GM19438 (cell line): ENCODE results near the gene UNC119.

Experiments
- ATAC-seq: cut with Tn5 transposase; IDR thresholded peaks from one replicate; pipeline ENCODE4 v1.9.1; 2021; ENCODE audit warnings: low read depth; ENCODE audit not compliant: unreplicated experiment

The UNC119 gene

DNA sequence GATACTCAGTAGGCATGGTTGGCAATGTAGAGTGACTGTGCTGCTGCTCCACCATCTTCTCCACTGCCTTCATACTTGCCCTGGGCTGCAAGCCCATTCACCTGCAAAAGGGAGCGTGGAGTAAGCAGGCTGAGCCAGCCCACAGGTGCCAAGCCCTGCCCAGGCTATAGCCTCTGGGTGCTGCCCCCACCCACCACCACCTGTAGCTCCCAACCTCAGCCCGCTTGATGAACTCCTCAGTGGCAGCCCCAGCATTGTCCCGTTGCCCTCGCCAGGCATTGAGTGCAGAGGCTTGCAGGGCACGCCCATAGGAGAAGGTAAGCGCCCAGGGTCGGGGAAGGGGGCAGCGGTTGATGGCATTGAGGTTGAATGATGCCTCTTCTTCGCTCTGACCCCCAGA lies 21.1 kb upstream of the UNC119 start:
- ATAC-seq: no peak

DNA sequence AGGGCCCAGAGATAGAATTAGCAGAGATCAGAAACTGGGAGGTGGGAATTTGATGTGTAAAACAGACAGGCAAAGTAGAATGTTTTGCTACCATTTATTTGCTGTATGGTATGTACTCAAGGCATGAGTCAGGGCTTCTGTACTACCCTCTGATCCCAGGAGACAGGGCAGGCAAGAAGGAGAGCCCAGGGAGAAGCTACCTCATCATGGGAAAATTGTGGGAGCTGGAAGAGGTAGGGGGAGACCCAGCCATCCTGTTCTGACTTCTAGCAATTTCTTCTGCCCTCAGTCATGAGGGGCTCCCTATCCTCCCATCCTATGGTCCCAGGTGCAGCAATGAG lies 20.6 kb upstream of the UNC119 start:
- ATAC-seq: no peak

DNA sequence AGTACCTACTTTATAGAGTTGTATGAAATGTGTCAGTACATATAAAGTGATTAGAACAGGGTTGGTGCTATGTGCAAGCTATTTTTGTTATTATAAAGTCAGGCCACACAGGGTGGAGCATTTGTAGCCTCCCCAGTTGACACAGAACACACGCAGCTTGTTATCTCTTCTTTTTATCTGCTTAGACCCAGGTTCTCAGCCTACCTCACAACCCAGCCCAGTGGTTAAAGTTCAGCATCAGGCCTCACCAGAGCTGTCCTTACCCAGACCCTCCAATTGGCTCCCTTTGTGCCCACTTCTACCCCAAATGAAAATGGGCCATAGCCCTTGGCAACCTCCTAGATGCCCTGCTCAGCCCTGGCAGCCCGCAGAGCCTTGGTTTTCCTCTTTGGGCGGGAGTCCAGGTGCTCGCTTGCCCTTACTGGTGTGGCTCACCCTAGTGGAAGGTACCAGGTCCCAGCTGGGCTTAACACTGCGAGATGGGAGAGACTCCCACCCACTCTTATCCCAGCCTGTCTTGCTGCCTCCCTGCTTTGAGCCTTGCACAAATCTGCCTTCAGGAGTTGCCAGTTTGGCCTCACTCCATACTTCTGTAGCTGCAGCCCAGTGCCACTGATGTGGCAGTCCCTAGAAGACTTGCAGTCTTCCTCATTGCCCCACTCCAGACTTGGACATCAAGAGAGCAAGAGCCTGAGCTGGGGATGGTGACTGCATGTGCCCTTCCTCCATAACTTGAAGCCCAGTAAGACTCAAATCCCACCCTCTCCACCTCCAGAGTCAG lies 20.0 kb upstream of the UNC119 start:
- ATAC-seq: no peak

DNA sequence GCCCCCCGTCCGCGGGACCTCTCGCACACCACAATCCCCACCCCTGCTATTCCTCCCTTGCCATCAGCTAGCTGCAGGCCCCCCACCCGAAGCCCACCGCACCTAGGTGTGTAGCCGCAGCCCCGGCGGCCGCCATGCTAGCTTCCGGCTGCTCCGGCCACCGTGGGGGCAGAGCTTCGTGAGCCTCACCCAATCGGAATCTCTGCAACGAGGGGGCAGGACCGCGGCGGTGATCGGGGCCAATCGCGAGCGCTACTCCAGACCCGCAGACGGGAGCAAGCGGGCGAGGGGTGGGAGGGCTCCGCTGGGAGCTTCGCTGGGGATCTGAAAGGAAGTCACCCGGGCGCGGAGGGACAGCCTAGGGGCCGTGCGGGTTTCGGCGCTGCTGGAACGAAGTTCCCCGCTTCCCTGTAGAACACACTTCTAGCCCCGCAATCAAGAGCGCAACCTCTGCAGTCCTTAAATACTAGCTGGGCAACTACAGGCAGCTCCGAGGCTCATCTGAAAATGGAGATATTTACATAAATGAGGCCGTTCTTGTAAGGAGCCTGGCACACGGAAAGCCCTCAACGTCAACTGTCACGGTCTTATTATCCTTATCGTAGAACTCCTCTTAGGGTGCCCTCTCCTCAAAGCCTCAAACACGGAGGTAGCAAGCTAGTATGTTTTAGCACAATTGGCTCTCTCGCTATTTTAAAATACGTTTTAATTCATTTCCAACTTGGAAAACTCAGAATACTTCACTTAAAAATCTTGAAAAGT lies 19.1 kb upstream of the UNC119 start, which contains the start of gene PIGS:
PIGS (minus strand) TSS at position 164 of the 762 bp plus-strand sequence; CDS start at position 136, 28 bp downstream.
- peak; percentile 79 for ATAC-seq

DNA sequence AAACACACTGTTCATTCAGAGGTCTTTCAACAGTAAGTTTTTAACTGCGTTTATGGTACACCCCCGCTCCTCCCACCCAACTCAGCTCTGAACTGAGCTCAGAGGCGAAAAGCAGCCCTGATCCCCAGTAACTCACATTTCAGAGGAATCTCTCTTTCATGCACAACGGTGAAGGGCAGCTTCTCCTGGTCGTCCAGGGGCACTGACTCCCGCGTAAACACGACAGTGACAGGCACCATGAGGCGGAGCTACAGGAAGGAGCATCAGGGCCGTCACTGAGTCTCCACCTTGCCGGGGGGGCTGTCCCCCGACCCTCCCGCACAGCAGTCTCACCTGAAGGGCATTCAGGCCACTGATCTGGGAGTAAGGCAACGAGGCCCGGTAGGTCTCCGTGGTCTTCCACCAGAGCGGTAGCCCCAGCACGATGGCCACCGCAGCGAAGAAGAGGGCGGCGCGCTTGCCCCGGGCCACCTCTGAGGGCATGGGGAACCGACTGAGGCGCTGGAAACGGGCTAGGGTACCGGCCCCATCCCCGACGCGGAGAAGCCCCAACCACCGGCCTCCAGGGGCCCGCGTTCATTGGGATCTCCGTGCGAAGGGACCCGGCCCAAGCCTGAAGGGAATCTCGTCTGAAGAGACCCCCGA lies 18.4 kb upstream of the UNC119 start:
- ATAC-seq: peak; percentile 9

DNA sequence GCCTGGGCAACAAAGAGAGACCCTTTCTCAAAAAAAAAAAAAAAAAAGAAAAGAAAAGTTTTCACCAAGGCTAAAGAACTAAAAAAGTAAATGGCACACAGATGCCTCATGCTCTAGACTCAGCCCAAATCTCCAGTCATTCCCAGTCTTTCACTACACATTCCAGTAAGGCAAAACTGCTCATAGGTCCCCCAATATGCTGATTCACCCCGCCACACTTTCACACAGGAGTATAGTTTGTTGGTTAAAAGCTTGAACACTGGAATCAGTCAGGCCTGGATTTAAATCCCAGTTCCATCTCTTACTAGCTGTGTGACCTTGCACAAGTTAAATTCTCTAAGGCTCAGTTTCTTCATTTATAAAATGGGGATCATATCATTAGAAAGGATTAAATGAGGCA lies 17.0 kb upstream of the UNC119 start:
- ATAC-seq: no peak

DNA sequence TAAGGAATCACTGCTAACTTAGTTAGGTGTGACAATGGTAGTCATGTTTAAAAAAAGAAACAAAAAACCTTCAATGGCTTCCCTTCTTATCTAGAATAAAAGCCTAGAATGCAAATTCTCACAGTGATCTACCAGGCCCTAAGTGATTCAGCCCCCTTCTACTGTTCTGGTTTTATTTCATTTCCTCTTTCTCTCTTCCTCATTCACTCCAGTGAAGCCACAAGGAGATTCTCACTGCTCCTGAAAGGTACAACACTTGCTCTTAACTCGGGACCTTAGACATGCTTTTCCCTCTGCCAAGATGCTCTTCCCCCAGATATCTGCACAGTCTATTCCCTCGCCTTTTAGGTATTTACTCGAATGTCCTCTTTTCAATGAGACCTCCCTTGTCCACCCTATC lies 15.2 kb upstream of the UNC119 start:
- ATAC-seq: no peak

DNA sequence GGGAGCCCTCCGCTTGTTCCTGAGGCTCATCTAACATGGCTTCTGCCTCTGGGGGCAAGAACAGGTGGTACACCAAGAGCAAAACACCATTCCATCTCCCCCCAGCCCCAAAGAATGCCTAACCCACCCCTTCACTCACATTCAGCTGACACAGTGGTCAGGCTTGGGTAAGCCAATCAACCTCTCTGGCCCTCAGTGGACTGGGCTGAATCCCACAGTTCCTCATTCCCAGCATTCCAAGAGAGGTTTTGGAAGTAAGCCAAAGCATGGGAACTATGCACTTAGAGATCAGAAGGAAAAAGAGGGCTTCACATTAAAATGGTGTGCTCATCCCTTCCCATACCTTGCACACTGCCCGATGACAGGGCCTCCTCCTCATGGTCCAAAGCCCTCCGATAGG lies 11.1 kb upstream of the UNC119 start:
- no peak for ATAC-seq

DNA sequence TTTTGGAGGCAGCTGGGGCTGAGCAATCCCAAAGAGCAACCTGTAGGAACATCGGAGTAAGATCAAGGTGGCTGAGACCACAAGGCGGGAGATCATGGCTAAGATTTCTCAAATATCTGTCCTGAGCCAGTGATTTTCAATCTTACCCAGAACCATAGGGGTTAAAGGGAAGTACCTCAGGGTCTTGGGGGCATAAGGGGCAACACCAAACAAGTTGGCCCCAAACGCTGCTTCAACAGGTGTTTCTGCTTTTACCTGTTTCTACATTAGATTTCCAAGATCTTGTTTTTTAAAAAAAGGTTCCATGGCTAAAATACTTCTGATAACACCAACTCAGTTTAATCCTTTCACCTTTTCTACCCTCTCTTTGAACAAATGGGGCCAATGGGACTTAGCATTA lies 2.6 kb upstream of the UNC119 start:
- ATAC-seq: no peak

DNA sequence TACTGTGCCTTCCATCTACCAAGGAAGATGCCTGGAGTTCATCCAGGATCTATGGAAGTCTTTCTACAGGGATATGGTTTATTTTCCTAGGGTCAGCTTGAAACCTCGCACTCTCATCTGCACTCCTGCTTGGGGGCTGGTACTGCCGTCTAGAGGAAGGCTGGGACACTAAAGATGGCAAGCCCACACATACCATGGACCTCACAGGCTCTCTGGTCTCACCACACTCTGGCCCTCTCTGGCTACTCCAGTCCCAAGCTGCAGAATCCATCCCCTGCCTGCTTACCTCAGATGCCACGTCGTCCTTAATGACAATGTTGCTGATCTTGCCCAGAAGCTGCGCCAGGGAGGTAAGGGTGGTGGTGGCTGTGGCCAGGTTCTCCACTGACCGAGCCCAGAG lies 2.1 kb upstream of the UNC119 start:
- ATAC-seq: no peak

DNA sequence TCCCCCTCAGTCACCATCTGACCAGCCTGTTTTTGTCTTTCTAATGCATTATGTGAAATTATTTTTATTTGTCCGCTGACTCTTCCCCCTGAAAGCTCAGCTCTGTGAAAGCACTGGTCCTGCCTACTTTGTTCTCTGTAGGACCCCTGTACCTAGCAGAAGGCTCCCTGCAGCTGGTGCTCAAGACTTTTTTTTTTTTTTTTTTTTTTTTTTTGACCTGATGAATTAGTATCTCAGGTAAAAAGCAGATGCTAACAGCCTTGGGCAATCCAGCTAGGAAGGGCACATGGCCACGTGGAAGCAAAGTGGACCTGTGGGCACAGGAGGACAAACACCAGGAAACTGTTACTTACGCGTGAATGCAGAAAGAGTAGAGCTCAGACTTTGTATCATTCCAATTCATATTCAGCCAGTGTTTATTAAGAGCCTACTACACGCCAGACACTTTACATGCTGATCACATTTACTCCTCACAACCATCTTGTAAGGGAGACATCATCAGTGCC lies 629 bp upstream of the UNC119 start:
- ATAC-seq: no peak

DNA sequence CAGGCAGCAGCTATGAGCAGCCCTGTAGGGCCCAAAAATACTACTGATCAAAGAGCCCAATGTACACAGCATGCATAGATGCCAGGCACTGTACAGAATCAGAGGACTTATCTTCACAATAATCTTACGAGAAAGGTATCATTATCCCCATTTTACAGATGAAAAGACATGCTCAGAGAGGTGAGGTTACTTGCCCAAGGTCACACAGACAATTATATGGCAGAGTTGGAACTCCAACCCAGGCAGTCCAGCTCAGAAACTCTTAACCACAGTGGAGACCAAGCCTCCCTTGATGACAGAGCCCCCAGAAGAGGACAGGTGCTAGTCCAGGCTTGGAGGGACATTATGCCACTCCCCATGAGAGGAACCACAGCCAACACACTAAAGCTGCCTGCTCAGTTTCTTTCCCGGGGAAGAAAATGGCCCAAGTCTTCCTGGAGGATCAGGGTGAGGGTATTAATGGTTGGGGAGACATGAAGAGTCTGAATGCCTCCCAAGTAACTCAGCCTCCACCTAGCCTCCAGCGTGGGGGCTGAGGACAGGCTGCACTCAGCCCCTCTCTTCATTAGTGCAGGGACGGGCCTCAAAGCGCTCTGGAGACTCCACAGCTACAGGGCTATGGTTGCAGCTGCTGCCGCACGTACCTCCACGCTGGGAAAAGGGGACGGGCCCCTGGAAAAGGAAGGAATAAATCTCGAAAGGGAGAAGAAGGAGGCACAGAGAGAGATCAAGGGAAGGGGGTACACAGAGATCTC lies 826 bp downstream of the UNC119 start:
- ATAC-seq: peak; percentile 5

DNA sequence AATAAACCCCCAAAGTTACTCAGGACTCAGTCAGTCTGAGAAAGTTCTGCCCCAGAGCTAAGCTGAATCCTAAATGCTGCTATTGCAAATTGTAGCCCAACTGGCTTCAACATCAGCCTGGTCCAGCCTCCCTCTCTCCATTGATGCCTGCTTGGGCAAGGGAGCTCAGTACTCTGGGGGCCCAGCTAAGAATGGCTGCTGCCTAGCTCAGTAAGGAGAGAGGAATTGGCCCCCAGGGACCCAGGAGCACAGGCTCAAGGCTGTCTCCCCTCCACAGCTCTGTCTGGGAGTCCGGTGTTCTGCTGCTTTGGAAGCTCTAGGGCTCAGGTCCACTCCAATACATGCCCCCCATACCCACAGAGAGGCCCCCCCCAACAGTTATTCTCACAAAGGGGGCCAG lies 1.6 kb downstream of the UNC119 start:
- ATAC-seq: no peak

DNA sequence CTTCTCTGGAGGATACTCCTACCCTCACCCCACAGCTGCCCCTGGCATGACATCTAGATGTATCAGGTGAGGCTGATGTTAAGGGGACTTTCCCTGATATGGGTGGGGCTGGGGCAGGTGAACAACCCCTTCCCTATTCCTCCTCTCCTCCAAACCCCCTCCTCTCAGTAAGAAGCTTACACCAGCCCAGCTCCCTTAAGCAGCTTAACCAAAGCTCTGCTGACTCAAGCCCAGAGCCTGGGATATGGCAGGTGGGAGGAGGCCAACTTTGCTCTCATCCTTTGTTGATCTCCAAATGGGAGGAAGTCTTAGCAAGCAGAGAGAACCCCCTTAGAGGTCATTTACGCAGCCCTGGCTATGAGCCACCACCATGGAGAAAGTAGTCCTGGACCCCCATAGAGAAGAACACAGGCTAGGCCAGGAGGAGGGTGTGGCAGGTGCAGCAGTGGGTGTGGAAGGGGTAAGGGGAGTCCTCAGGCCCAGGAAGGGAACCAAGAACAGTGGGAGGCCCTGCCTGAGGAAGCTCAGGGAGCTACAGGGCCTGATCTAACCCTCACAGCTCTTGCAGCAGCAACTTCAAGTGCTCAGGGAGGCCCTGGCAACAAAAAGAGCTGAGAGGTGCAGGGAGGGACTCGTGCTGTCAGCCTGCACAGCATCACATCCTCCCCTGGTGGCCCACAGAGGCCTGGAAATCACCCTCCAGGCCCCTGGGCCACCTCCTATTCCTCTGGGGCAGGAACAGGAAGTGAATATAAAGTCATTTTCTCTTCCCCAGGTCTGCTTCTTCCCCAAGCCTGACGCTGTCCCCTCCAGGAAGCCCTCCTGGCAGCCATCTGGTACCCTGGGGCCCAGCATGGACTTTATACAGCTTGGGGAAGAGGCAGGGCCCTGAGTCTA lies 2.9 kb downstream of the UNC119 start:
- ATAC-seq: no peak

DNA sequence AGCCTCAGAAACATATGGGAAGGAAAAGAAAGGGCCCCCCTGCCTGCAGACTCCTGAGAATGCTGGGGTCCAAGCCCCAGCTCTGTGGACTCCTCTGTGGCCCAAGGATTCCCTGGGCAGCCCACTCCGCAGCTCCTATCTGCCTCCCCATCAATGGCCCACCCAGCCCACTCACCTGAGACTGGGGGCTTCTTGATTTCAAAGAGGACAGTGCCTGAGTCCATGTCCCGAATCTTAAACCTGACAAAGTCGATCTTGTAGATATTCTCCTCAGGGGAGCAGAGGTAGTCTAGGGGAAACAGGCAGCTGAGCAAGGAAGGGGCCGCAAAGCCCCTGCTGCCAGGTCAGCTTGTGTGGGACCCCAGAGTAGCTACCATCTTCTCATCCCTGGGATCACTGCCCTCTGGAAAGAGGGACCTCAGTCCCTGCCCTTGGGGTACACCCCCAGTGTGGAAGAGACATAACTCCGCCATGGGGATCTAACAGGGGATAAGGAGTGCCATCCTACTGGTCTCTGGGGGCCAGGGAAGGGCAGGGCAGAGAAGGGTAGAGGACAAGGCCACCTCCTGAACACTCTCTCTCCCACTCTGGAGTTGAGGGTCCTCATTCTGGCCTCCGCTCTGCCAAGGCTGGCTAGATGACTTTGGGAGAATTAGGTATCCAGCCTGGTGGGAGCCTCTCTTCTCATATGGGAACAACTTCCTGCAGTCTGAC lies 3.9 kb downstream of the UNC119 start:
- ATAC-seq: no peak

DNA sequence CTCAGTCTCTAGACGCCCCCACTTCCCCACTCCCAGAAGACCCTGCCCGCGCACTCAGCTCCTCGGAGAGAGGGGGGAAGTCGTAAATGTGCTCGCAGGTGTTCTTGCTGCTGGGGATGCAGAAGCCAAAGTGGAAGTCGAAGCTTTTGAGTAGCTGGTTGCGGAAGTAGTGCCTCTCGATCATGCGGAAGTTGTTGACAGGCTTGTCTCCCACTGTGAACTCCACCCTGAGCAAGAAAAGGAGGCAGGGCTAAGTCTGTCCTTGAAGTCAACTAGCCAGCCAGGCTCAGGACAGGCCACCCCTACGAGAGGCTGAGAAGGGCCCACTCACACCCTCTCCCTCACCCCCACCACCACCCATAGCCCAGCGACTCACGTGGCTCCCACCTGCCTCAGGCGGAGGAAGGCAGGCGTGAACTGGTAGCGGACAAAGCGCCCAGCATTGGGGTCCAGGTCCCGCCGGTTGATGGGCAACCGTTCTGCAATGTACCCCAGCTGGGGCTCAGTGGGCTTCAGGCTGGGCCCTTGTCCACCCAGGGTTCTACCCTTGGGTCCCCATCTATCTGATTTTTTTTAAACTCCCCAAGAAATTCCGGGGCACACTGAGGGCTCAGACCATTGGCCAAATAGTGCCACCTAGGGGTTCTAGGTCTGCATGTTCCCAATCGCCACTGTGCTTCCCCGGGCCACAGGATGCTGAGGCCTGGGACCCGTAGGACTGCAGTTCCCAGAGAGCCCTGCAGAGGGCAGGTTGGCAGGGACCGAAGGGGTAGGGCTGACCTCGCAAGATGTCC lies 4.6 kb downstream of the UNC119 start:
- ATAC-seq: no peak

DNA sequence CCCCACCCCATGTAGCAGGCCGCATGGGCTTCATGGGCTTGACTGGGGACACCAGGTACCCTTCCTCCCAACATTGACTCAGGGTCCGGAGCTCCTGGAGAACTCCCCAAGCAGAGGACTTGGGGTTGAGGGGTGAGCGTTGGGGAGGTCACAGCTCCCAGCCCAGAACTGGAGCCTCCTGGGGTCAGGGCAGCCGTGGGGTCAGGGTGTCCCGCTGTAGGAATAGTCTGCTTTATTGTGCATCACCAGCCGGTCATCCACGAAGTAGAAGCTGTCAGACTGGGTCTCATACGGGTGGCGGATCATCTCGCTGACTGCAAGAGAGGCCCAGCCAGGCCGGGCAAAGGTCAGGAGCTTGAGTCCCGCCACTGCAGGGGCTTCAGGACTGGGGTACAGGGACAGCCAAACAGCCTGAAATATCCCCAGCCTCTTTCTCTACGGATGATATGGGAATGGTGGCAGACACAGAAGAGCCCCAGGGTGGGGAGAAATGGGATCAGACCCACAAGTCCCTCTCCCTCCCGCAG lies 5.3 kb downstream of the UNC119 start:
- no peak for ATAC-seq

DNA sequence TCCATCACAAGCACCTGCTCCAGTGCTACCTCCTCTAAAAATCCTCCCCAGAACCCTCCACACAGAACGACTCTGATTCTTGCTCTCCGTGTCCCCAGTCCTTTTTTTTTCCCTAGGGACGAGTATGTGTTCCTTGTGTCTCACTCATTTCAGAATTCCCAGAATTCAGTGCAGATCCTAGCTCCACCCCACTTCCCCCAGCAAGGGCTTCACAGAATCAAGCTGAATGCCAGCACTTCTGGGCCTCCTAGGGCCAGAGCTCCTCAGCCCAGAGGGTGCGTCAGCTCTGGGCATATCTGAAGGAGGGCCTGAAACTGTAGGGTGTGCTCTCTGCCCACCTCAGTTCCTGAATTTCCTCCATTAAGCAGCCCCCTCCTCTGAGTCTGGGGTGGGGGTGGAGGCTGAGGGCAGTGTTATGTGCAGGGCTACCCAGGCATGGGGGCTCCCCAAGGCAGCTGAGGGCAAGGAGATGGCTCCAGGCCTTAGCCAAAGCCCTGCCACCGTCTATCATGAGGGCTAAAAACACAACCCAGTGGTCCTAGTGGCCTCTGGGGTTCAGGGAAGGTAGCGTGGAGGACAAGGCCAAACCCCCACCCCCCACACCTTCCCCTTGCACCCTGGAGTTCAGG lies 6.5 kb downstream of the UNC119 start:
- no peak for ATAC-seq
